Natural killer cell treated with Interleukin-12 subunit alpha and Interleukin-12 subunit beta and Interleukin-15 and Interleukin-18, amount 100 ng/mL, for 72 hours (primary cell): Measurements from ENCODE around the gene KLF6. TPM values are rescaled to one million over a fixed set of nuclear protein-coding genes. Genes with fewer than 3 reads are reported as not detected.
"Not testable (repeated sequence)": the region's sequence is repeated elsewhere in the genome, so short reads cannot be mapped to it uniquely, and the experiment has no call there.

Experiments
- ATAC-seq, 2 donors: fragments of 150-1000 bp; cut with Tn5 transposase in 1 of 2; sonication (Bioruptor Pico), chemical (Tn5 transposase) in 1 of 2; 2 replicates each; pipeline ENCODE4 v1.10.0; 2021
- DNase-seq: peaks from one replicate; pipeline ENCODE4 v3.0.0; 2022; ENCODE audit warnings: low spot score
- H3K27ac Mint-ChIP-seq, 2 donors: 1 replicate in 1 of 2; 2 replicates in 1 of 2; pipeline ENCODE4 v1.8.0; 2022; ENCODE audit warnings: mixed read lengths in 2 of 2, mild to moderate bottlenecking in 1 of 2, moderate library complexity in 1 of 2
- H3K27me3 Mint-ChIP-seq, 2 donors: 1 replicate in 1 of 2; 2 replicates in 1 of 2; pipeline ENCODE4 v1.8.0; 2022; ENCODE audit warnings: mixed read lengths in 2 of 2
- H3K36me3 Mint-ChIP-seq: one replicate; pipeline ENCODE4 v1.8.0; 2022; ENCODE audit warnings: mixed read lengths
- H3K4me1 Mint-ChIP-seq, 2 donors: 1 replicate in 1 of 2; 2 replicates in 1 of 2; pipeline ENCODE4 v1.8.0; 2022; ENCODE audit warnings: low read depth in 2 of 2, mixed read lengths in 2 of 2, mild to moderate bottlenecking in 1 of 2
- H3K4me3 Mint-ChIP-seq: one replicate; pipeline ENCODE4 v1.8.0; 2022; ENCODE audit warnings: mixed read lengths
- H3K9me3 Mint-ChIP-seq: 2 replicates; pipeline ENCODE4 v1.8.0; 2022; ENCODE audit warnings: mixed read lengths
- total RNA-seq, 2 donors: library from RNA; stranded (reverse); gene quantifications; one replicate each; pipeline ENCODE4 v1.2.3, GENCODE V29; 2022

The KLF6 gene
- total RNA-seq, 2 donors from 2014 or later, result 225 to 236 TPM

- Mint-ChIP-seq H3K4me3 (no peak overlapping the region), H3K27me3 (no peaks in the 10 kb centered on the region), H3K27ac (peak overlapping the region; percentile 21 to 47), H3K4me1 (peaks cover 5 to 16% of the 10 kb centered on the region in 2 donors), H3K9me3 (no peaks in the 10 kb centered on the region), H3K36me3 (no peaks in the 10 kb centered on the region)
- DNase-seq, result no peak
- no peak for ATAC-seq
Measured at GRCh38 chr10:3747248-3747960, 37.6 kb downstream of the KLF6 start.

- Mint-ChIP-seq H3K9me3 (no peaks in the 10 kb centered on the region), H3K27ac (peak overlapping the region in 1 of 2 donors; percentile 21)
Measured at GRCh38 chr10:3746634-3747033, 38.4 kb downstream of the KLF6 start.

GRCh38 chr10:3745521-3745920, 39.5 kb downstream of the KLF6 start:
- Mint-ChIP-seq H3K36me3 (no peaks in the 10 kb centered on the region), H3K9me3 (no peaks in the 10 kb centered on the region), H3K27ac (peak overlapping the region in 1 of 2 donors; percentile 19), H3K4me1 (peaks cover 21 to 28% of the 10 kb centered on the region in 2 donors), H3K27me3 (no peaks in the 10 kb centered on the region), H3K4me3 (no peak overlapping the region)
- DNase-seq (no peak), ATAC-seq (no peak)

More at GRCh38 chr10:3746634-3747033, 38.4 kb downstream of the KLF6 start:
- ATAC-seq (no peak), DNase-seq (no peak)
- Mint-ChIP-seq H3K4me1 (peaks cover 13 to 23% of the 10 kb centered on the region in 2 donors), H3K27me3 (no peaks in the 10 kb centered on the region), H3K36me3 (no peaks in the 10 kb centered on the region), H3K4me3 (no peak overlapping the region)

GRCh38 chr10:3741688-3742461, 43.1 kb downstream of the KLF6 start:
- DNase-seq (no peak), ATAC-seq (no peak)
- Mint-ChIP-seq H3K27ac (peak overlapping the region; percentile 93 to 97), H3K4me3 (peak overlapping the region; percentile 83), H3K27me3 (no peaks in the 10 kb centered on the region), H3K9me3 (no peaks in the 10 kb centered on the region), H3K4me1 (peaks cover 27 to 41% of the 10 kb centered on the region in 2 donors), H3K36me3 (no peaks in the 10 kb centered on the region)

- H3K27ac Mint-ChIP-seq, result peak overlapping the region; percentile 93 to 97
- H3K9me3 Mint-ChIP-seq, result no peaks in the 10 kb centered on the region
- no peaks in the 10 kb centered on the region for H3K36me3 Mint-ChIP-seq
- ATAC-seq, result peak; percentile 90 to 92
- no peaks in the 10 kb centered on the region for H3K27me3 Mint-ChIP-seq
- DNase-seq, result peak; percentile 74
- H3K4me3 Mint-ChIP-seq, result peak overlapping the region; percentile 65
- peaks cover 27 to 41% of the 10 kb centered on the region in 2 donors for H3K4me1 Mint-ChIP-seq
Measured at GRCh38 chr10:3740157-3740871, 44.7 kb downstream of the KLF6 start.

- H3K27me3 Mint-ChIP-seq, result no peaks in the 10 kb centered on the region
- no peaks in the 10 kb centered on the region for H3K36me3 Mint-ChIP-seq
- H3K9me3 Mint-ChIP-seq, result no peaks in the 10 kb centered on the region
- H3K4me3 Mint-ChIP-seq, result peak overlapping the region; percentile 82
- ATAC-seq (no peak), DNase-seq (no peak)
- H3K27ac Mint-ChIP-seq, result peak overlapping the region; percentile 93 to 97
- peaks cover 27 to 47% of the 10 kb centered on the region in 2 donors for H3K4me1 Mint-ChIP-seq
Measured at GRCh38 chr10:3738855-3739350, 46.1 kb downstream of the KLF6 start.

GRCh38 chr10:3737864-3738263, 47.1 kb downstream of the KLF6 start:
- ATAC-seq (no peak), DNase-seq (no peak)
- Mint-ChIP-seq H3K9me3 (no peaks in the 10 kb centered on the region), H3K36me3 (no peaks in the 10 kb centered on the region), H3K4me3 (no peak overlapping the region), H3K27ac (peak overlapping the region; percentile 32 to 67), H3K27me3 (no peaks in the 10 kb centered on the region), H3K4me1 (peaks cover 29 to 50% of the 10 kb centered on the region in 2 donors)

- no peaks in the 10 kb centered on the region for H3K27me3 Mint-ChIP-seq
Measured at GRCh38 chr10:3735175-3735574, 49.8 kb downstream of the KLF6 start.

GRCh38 chr10:3734111-3734510, 50.9 kb downstream of the KLF6 start:
- Mint-ChIP-seq H3K36me3 (no peaks in the 10 kb centered on the region), H3K27ac (peak overlapping the region in 1 of 2 donors; percentile 43), H3K4me1 (peaks cover 14 to 25% of the 10 kb centered on the region in 2 donors), H3K9me3 (no peaks in the 10 kb centered on the region), H3K4me3 (no peak overlapping the region), H3K27me3 (no peaks in the 10 kb centered on the region)
- no peak for DNase-seq
- peak in 1 of 2 donors; percentile 49 for ATAC-seq

More at GRCh38 chr10:3735175-3735574, 49.8 kb downstream of the KLF6 start:
- Mint-ChIP-seq H3K4me3 (no peak overlapping the region), H3K36me3 (no peaks in the 10 kb centered on the region), H3K9me3 (no peaks in the 10 kb centered on the region), H3K4me1 (peaks cover 12 to 26% of the 10 kb centered on the region in 2 donors), H3K27ac (peak overlapping the region in 1 of 2 donors; percentile 5)
- DNase-seq (no peak), ATAC-seq (peak in 1 of 2 donors; percentile 52)

GRCh38 chr10:3732183-3732582, 52.8 kb downstream of the KLF6 start:
- not testable (repeated sequence) for DNase-seq, H3K27me3 Mint-ChIP-seq, ATAC-seq, H3K36me3 Mint-ChIP-seq, H3K4me3 Mint-ChIP-seq, H3K9me3 Mint-ChIP-seq
- Mint-ChIP-seq H3K4me1 (peaks cover 9 to 16% of the 10 kb centered on the region in 2 donors), H3K27ac (peak overlapping the region in 1 of 2 donors; percentile 28)

- H3K4me3 Mint-ChIP-seq, result no peak overlapping the region
- H3K27me3 Mint-ChIP-seq, result peaks cover 0 to 6% of the 10 kb centered on the region in 2 donors
- ATAC-seq (peak; percentile 46 to 77), DNase-seq (peak; percentile 64)
- no peaks in the 10 kb centered on the region for H3K9me3 Mint-ChIP-seq
- H3K4me1 Mint-ChIP-seq, result peaks cover 9 to 16% of the 10 kb centered on the region in 2 donors
- H3K36me3 Mint-ChIP-seq, result no peaks in the 10 kb centered on the region
- H3K27ac Mint-ChIP-seq, result peak overlapping the region in 1 of 2 donors; percentile 1
Measured at GRCh38 chr10:3729397-3729976, 55.5 kb downstream of the KLF6 start.

GRCh38 chr10:3728563-3728962, 56.4 kb downstream of the KLF6 start:
- no peak for DNase-seq
- peak overlapping the region in 1 of 2 donors; percentile 1 for H3K27ac Mint-ChIP-seq
- H3K36me3 Mint-ChIP-seq, result no peaks in the 10 kb centered on the region

GRCh38 chr10:3727268-3727667, 57.7 kb downstream of the KLF6 start:
- Mint-ChIP-seq H3K9me3 (peaks cover 3% of the 10 kb centered on the region), H3K36me3 (no peaks in the 10 kb centered on the region), H3K27ac (no peak overlapping the region), H3K4me1 (peaks cover 7 to 11% of the 10 kb centered on the region in 2 donors), H3K4me3 (no peak overlapping the region), H3K27me3 (peaks cover 0 to 8% of the 10 kb centered on the region in 2 donors)
- ATAC-seq (no peak), DNase-seq (no peak)

More at GRCh38 chr10:3728563-3728962, 56.4 kb downstream of the KLF6 start:
- peaks cover 7% of the 10 kb centered on the region in 2 donors for H3K4me1 Mint-ChIP-seq
- peaks cover 0 to 6% of the 10 kb centered on the region in 2 donors for H3K27me3 Mint-ChIP-seq
- H3K4me3 Mint-ChIP-seq, result no peak overlapping the region
- ATAC-seq, result no peak
- no peaks in the 10 kb centered on the region for H3K9me3 Mint-ChIP-seq
